Kidney (tissue), 14 donors: Measurements from ENCODE around the gene GIPC2. TPM values are rescaled to one million over a fixed set of nuclear protein-coding genes. Genes with fewer than 3 reads are reported as not detected.

Experiments
- DNase-seq, 5 donors: peaks; one replicate each; pipeline ENCODE4 v3.0.0-alpha.2; 2013 to 2020
- FAIRE-seq: peaks from 2 replicates; lab custom pipeline; 2012; peaks lifted over from hg19 to GRCh38; lab: Jason Lieb, UNC
- H3K27ac ChIP-seq, 2 donors: one replicate each; pipeline ENCODE4 v1.7.0; 2013; ENCODE audit warnings: low read depth in 2 of 2, low read length in 2 of 2, inconsistent platforms in 1 of 2
- H3K27me3 ChIP-seq: one replicate; pipeline ENCODE4 v1.7.1; 2013; ENCODE audit warnings: low read length, inconsistent platforms; ENCODE audit not compliant: control insufficient read depth, insufficient read depth
- H3K36me3 ChIP-seq, 3 donors: one replicate each; pipeline versions ENCODE4 v1.7.0 to v1.7.1; 2013; ENCODE audit warnings: low read length in 3 of 3, control low read depth in 1 of 3, inconsistent platforms in 1 of 3; ENCODE audit not compliant: insufficient read depth in 3 of 3, control insufficient read depth in 2 of 3
- H3K4me1 ChIP-seq, 3 donors: one replicate each; pipeline versions ENCODE4 v1.7.0 to v1.7.1; 2013; ENCODE audit warnings: low read length in 3 of 3, inconsistent platforms in 1 of 3, low read depth in 1 of 3; ENCODE audit not compliant: control insufficient read depth in 2 of 3, insufficient read depth in 2 of 3
- H3K4me3 ChIP-seq, 3 donors: one replicate each; pipeline versions ENCODE4 v1.7.0 to v1.8.1; 2013; ENCODE audit warnings: low read length in 3 of 3, control low read depth in 1 of 3, inconsistent platforms in 1 of 3
- H3K9ac ChIP-seq, 3 donors: one replicate each; pipeline versions ENCODE4 v1.7.0 to v1.7.1; 2013; ENCODE audit warnings: low read length in 3 of 3, control low read depth in 1 of 3, inconsistent platforms in 1 of 3
- H3K9me3 ChIP-seq, 3 donors: one replicate each; pipeline versions ENCODE4 v1.7.0 to v1.7.1; 2013; ENCODE audit warnings: low read length in 3 of 3, control low read depth in 1 of 3, inconsistent platforms in 1 of 3; ENCODE audit not compliant: control insufficient read depth in 2 of 3, insufficient read depth in 1 of 3
- CTCF ChIP-seq: IDR thresholded peaks from 3 replicates; pipeline ENCODE4 v1.5.1; 2012; ENCODE audit warnings: mild to moderate bottlenecking, moderate library complexity, borderline replicate concordance; ENCODE audit not compliant: insufficient read depth; ENCODE audit errors: extremely low read depth
- intact Hi-C: fragments of 100-400 bp; cut with DNase I; formaldehyde crosslinking; loops from one replicate; pipeline ENCODE4 v1.11.1; 2022
- polyA plus RNA-seq: library from polyadenylated mRNA; stranded (reverse); fragments of 350-450 nt; fragmentation: Illumina TruSeq; extraction: RNeasy Lipid Tissue Mini Kit (QIAGEN cat#74804); gene quantifications from one replicate; pipeline ENCODE4 v1.2.3, GENCODE V29; 2014; ENCODE audit warnings: low read depth, low replicate concordance; ENCODE audit not compliant: insufficient read depth
- total RNA-seq: library from RNA; stranded (reverse); fragmentation: NEBNext Ultra II Directional; extraction: Animal tissue kit (Norgen Biotek cat#: 25700); gene quantifications from one replicate; pipeline ENCODE4 v1.2.1, GENCODE V29; 2021
- donor health status: control.
- donor health status: control.
- donor health status: control.
- donor health status: control.
- donor health status: control.
- donor health status: DM: yes; HTN: yes; CAD: no.
- donor health status: Normal renal cell carcinoma (clear cell type).

Gene GIPC2
- total and polyA plus RNA-seq, 2 donors from 2014 or later: 10.7 to 20.3 TPM

- no peak for DNase-seq
- intact Hi-C loops: no loop called here
- TF ChIP-seq CTCF: no peak
- no peak overlapping the region for H3K9ac ChIP-seq
- no peak for FAIRE-seq
- H3K9me3 ChIP-seq: no peaks in the 10 kb centered on the region
- no peaks in the 10 kb centered on the region for H3K27me3 ChIP-seq
- no peaks in the 10 kb centered on the region for H3K36me3 ChIP-seq
- H3K27ac ChIP-seq: no peak overlapping the region
- H3K4me3 ChIP-seq: no peak overlapping the region
- peaks cover 0 to 5% (median 0%) of the 10 kb centered on the region in 3 donors for H3K4me1 ChIP-seq
Observed at GRCh38 chr1:78072216-78072615, 26.4 kb downstream of the GIPC2 start.

- H3K4me1 ChIP-seq: peaks cover 0 to under 1% (median 0%) of the 10 kb centered on the region in 3 donors
- TF ChIP-seq CTCF: no peak
- intact Hi-C loops: no loop called here
- H3K4me3 ChIP-seq: no peak overlapping the region
- no peak for FAIRE-seq
- no peaks in the 10 kb centered on the region for H3K27me3 ChIP-seq
- H3K9me3 ChIP-seq: no peaks in the 10 kb centered on the region
- no peak overlapping the region for H3K27ac ChIP-seq
- no peak overlapping the region for H3K9ac ChIP-seq
- DNase-seq: no peak
- no peaks in the 10 kb centered on the region for H3K36me3 ChIP-seq
Observed at GRCh38 chr1:78073441-78073840, 27.7 kb downstream of the GIPC2 start.

DNA sequence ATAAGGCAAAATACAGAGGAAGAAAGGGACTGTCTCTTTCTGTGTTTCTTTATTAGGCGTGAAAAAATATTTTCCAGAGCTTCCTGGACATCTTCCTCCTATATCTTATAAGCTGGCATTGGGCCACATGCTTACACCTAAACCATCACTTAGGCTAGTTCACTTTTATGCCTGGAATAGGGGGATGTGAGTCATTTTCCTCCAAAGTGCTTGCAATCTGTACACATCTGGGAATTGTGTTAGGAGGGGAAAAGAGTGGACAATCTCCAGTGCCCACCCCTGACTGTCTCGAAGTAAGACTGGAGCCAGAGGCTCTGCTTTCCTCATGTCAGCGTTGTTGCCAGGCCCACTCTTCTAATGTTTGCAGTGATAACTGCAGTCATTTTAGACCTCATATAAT, 29.9 kb downstream of the GIPC2 start:
- no peaks in the 10 kb centered on the region for H3K9me3 ChIP-seq
- H3K27me3 ChIP-seq: no peaks in the 10 kb centered on the region
- H3K4me1 ChIP-seq: no peaks in the 10 kb centered on the region
- H3K9ac ChIP-seq: no peak overlapping the region
- no peak for TF ChIP-seq CTCF
- H3K4me3 ChIP-seq: no peak overlapping the region
- intact Hi-C loops: no loop called here
- H3K36me3 ChIP-seq: no peaks in the 10 kb centered on the region
- H3K27ac ChIP-seq: no peak overlapping the region
- DNase-seq (no peak), FAIRE-seq (no peak)

DNA sequence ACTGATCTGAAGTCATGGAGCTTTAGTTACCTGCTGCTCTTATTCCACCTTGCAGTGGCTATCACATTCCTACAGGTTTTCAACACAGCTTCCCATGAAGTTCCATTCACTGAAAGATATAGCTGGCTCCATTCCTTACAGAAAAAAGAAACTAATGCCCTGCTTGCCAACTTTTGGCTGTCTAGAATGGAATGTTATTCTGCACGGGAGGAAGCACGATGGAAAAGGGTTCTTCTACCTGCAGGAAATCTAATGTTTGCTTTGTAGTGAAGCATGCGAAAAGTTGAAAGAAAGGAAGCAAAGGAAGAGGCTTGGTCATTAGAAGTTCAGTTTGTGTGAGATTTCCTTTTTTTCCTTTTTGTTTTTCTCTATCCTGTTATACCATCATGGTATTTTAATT, 32.6 kb downstream of the GIPC2 start:
- Histone ChIP-seq H3K9me3 (no peaks in the 10 kb centered on the region), H3K4me3 (no peak overlapping the region), H3K9ac (no peak overlapping the region), H3K27me3 (no peaks in the 10 kb centered on the region), H3K27ac (no peak overlapping the region), H3K36me3 (no peaks in the 10 kb centered on the region), H3K4me1 (no peaks in the 10 kb centered on the region)
- FAIRE-seq (no peak), DNase-seq (no peak)
- intact Hi-C loops: no loop called here
- no peak for TF ChIP-seq CTCF
